GM23338 (cell line): ENCODE results near the gene C11orf71. TPM values are rescaled to one million over a fixed set of nuclear protein-coding genes. Genes with fewer than 3 reads are reported as not detected.
A peak's percentile ranks its signal among the peaks of the same experiment; 100 is the strongest.

Source experiments
- ATAC-seq: fragments of 200-7000 bp; cut with Tn5 transposase; 3 replicates; pipeline ENCODE4 v1.9.1; 2020
- DNase-seq: peaks from one replicate; pipeline ENCODE4 v3.0.0-alpha.2; 2015; ENCODE audit warnings: low spot score
- H2AFZ ChIP-seq: fragments of 200-600 bp; sonication (generic); 2 replicates; pipeline ENCODE4 v1.8.0; 2016; ENCODE audit warnings: antibody characterized with exemption, mild to moderate bottlenecking, moderate library complexity
- H3F3A ChIP-seq: fragments of 200-600 bp; sonication (generic); replicated peaks from 2 replicates; pipeline ENCODE4 v1.8.0; 2017; ENCODE audit warnings: antibody characterized with exemption, mixed run types, low read depth
- H3K27ac ChIP-seq: fragments of 200-600 bp; sonication (generic); 2 replicates; pipeline ENCODE4 v1.6.1; 2016; ENCODE audit warnings: low read depth
- H3K27me3 ChIP-seq: fragments of 200-600 bp; sonication (generic); 2 replicates; pipeline ENCODE4 v1.8.0; 2016; ENCODE audit warnings: mild to moderate bottlenecking, mixed run types, moderate library complexity; ENCODE audit not compliant: insufficient read depth
- H3K36me3 ChIP-seq: fragments of 200-600 bp; sonication (generic); 2 replicates; pipeline ENCODE4 v1.8.0; 2016; ENCODE audit warnings: mild to moderate bottlenecking; ENCODE audit not compliant: insufficient read depth
- H3K4me1 ChIP-seq: fragments of 200-600 bp; sonication (generic); 2 replicates; pipeline ENCODE4 v1.8.0; 2016; ENCODE audit warnings: mild to moderate bottlenecking, moderate library complexity; ENCODE audit not compliant: insufficient read depth
- H3K4me2 ChIP-seq: fragments of 200-600 bp; sonication (generic); 2 replicates; pipeline ENCODE4 v1.7.1; 2017; ENCODE audit warnings: mixed run types
- H3K4me3 ChIP-seq: fragments of 200-600 bp; sonication (generic); 2 replicates; pipeline ENCODE4 v1.6.1; 2016; ENCODE audit warnings: mixed run types
- H3K79me2 ChIP-seq: fragments of 200-600 bp; sonication (generic); replicated peaks from 2 replicates; pipeline ENCODE4 v1.8.0; 2017; ENCODE audit warnings: mild to moderate bottlenecking; ENCODE audit not compliant: insufficient read depth
- H3K9me2 ChIP-seq: fragments of 200-600 bp; sonication (generic); 2 replicates; pipeline ENCODE4 v1.8.0; 2017; ENCODE audit not compliant: insufficient read depth
- H4K20me1 ChIP-seq: fragments of 200-600 bp; sonication (generic); replicated peaks from 2 replicates; pipeline ENCODE4 v1.8.0; 2017; ENCODE audit warnings: mild to moderate bottlenecking; ENCODE audit not compliant: insufficient read depth
- H3K27ac Mint-ChIP-seq: 2 replicates; pipeline ENCODE4 v1.8.0; 2020; ENCODE audit warnings: inconsistent platforms, mild to moderate bottlenecking, moderate library complexity, mixed read lengths
- H3K27me3 Mint-ChIP-seq: 3 replicates; pipeline ENCODE4 v1.8.0; 2022; ENCODE audit warnings: low read depth, mild to moderate bottlenecking, moderate library complexity, mixed read lengths, inconsistent platforms; ENCODE audit not compliant: insufficient read depth, poor library complexity
- H3K36me3 Mint-ChIP-seq: 3 replicates; pipeline ENCODE4 v1.8.0; 2021; ENCODE audit warnings: low read depth, mild to moderate bottlenecking, inconsistent platforms, moderate library complexity, mixed read lengths
- H3K4me1 Mint-ChIP-seq: 3 replicates; pipeline ENCODE4 v1.8.0; 2020; ENCODE audit warnings: mild to moderate bottlenecking, inconsistent platforms, mixed read lengths
- H3K4me3 Mint-ChIP-seq: 3 replicates; pipeline ENCODE4 v1.8.0; 2021; ENCODE audit warnings: moderate library complexity, mild to moderate bottlenecking, inconsistent platforms, mixed read lengths
- H3K9me3 Mint-ChIP-seq: 3 replicates; pipeline ENCODE4 v1.8.0; 2020; ENCODE audit warnings: moderate library complexity, mild to moderate bottlenecking, inconsistent platforms, mixed read lengths
- CREB1 ChIP-seq: fragments of 250-450 bp; sonication (Bioruptor Pico); IDR thresholded peaks from 2 replicates; pipeline ENCODE4 v1.5.0; 2020; ENCODE audit warnings: low read depth, mild to moderate bottlenecking, moderate library complexity
- CTCF ChIP-seq, 2 experiments: fragments of 200-600 bp in 1 of 2; sonication (generic) in 1 of 2; conservative IDR thresholded peaks; 2 replicates each; pipeline versions ENCODE4 v1.5.1 to v1.6.1; 2016 to 2017; ENCODE audit warnings: antibody characterized with exemption in 2 of 2, low read depth in 2 of 2, mild to moderate bottlenecking in 2 of 2, moderate library complexity in 1 of 2
- EZH2 ChIP-seq: fragments of 200-600 bp; sonication (generic); IDR thresholded peaks from one replicate; pipeline ENCODE4 v1.8.0; 2017; ENCODE audit warnings: antibody characterized with exemption, mild to moderate bottlenecking, low read depth; ENCODE audit not compliant: unreplicated experiment
- EZH2phosphoT487 ChIP-seq: fragments of 200-600 bp; sonication (generic); IDR thresholded peaks from one replicate; pipeline ENCODE4 v1.8.1; 2018; ENCODE audit warnings: antibody characterized with exemption; ENCODE audit not compliant: unreplicated experiment
- JUNB ChIP-seq: IDR thresholded peaks from one replicate; pipeline ENCODE4 v1.6.1; 2016; ENCODE audit warnings: antibody characterized with exemption; ENCODE audit not compliant: unreplicated experiment
- NANOG ChIP-seq: IDR thresholded peaks from 2 replicates; pipeline ENCODE4 v1.6.1; 2016; ENCODE audit warnings: antibody characterized with exemption, borderline replicate concordance
- POLR2AphosphoS5 ChIP-seq: IDR thresholded peaks from 2 replicates; pipeline ENCODE4 v1.6.1; 2016; ENCODE audit warnings: antibody characterized with exemption, low read depth
- STAT1 ChIP-seq: IDR thresholded peaks from one replicate; pipeline ENCODE4 v1.6.1; 2016; ENCODE audit warnings: antibody characterized with exemption; ENCODE audit not compliant: unreplicated experiment
- ZNF114 ChIP-seq: fragments of 250-450 bp; sonication (Bioruptor Pico); IDR thresholded peaks from 2 replicates; pipeline ENCODE4 v1.5.0; 2020; ENCODE audit warnings: mild to moderate bottlenecking, moderate library complexity
- ZNF331 ChIP-seq: fragments of 250-450 bp; sonication (Bioruptor Pico); IDR thresholded peaks from 2 replicates; pipeline ENCODE4 v1.5.0; 2020; ENCODE audit warnings: low read depth, mild to moderate bottlenecking, moderate library complexity
- ZNF462 ChIP-seq: fragments of 250-450 bp; sonication (Bioruptor Pico); IDR thresholded peaks from 2 replicates; pipeline ENCODE4 v1.5.0; 2020; ENCODE audit warnings: mild to moderate bottlenecking, moderate library complexity
- polyA plus RNA-seq: library from polyadenylated mRNA; unstranded; fragments of >200 nt; fragmentation: Nextera tagmentation; extraction: Ambion mirVana; gene quantifications from 2 replicates; pipeline ENCODE4 v1.2.1, GENCODE V29; 2016
- total RNA-seq: library from RNA; depleted of rRNA; stranded (reverse); fragments of >200 nt; shearing (Covaris generic); gene quantifications from 2 replicates; pipeline ENCODE4 v1.2.3, GENCODE V29; 2014
- TF ChIP-seq, protein P1 (sequence below): IDR thresholded peaks from one replicate; pipeline ENCODE4 v1.6.1; 2018; ENCODE audit warnings: antibody characterized with exemption; ENCODE audit not compliant: unreplicated experiment
- TF ChIP-seq, protein P2 (sequence below): IDR thresholded peaks from 2 replicates; pipeline ENCODE4 v1.6.1; 2016; ENCODE audit warnings: antibody characterized with exemption

Gene C11orf71
- total and polyA plus RNA-seq, 2 experiments from 2014 or later = 5.8 to 8.7 TPM

DNA sequence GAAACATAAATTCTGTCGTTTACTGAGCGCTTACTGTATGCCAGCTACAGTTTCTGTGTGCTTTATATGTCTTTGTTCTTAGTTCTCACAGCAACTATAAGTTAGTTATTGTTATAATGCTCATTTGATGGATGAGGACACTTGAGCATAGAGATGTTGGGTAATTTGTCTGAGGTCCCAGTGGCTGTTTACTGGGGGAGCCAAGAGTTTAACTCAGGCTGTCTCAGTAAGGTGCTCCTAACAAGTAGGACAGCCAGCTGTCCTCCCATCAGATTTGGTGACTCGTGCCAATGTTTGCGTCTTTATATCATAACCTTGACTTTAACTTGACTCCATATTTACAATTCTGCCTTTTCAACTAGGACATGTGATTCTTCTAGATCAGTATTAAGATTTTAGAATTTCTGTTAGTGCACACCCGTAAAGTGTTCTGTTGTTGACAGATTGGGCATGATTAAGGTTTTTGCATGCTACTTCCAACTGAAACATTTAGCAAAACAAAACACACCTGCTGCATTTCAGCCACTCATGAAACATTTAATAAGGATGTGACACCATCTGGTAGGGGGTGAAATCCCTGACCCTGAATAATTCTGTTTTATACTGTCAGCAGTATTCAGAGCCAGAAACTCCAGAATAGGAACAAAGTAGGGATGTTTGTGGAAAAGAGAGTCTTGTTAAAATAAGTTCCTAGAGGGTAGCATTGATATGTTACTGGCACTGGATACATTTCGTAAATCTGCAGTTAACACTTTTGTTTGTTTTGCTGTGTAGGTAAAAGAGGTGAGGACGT, 40.9 kb upstream of the C11orf71 start:
- no peaks in the 10 kb centered on the region for H3K27me3 Mint-ChIP-seq
- H3K27me3 ChIP-seq = no peaks in the 10 kb centered on the region
- H3K4me3 ChIP-seq = peak overlapping the region; percentile 72
- peak overlapping the region; percentile 67 for H3K4me3 Mint-ChIP-seq
- H3K36me3 Mint-ChIP-seq = peaks cover 42% of the 10 kb centered on the region
- peak overlapping the region; percentile 87 for H3K4me2 ChIP-seq
- peak overlapping the region; percentile 74 for H3K27ac Mint-ChIP-seq
- H3F3A ChIP-seq = peaks cover 5% of the 10 kb centered on the region; the same call in 1 of the 2 replicates
- H3K9me2 ChIP-seq = no peaks in the 10 kb centered on the region
- H2AFZ ChIP-seq = no peak overlapping the region
- peaks cover 4% of the 10 kb centered on the region; the same call in 1 of the 2 replicates for H3K36me3 ChIP-seq
- DNase-seq = no peak
- ATAC-seq = no peak
- H3K9me3 Mint-ChIP-seq = no peaks in the 10 kb centered on the region; the same call in 2 of the 3 replicates
- peaks cover 47% of the 10 kb centered on the region for H3K4me1 Mint-ChIP-seq
- peaks cover 18% of the 10 kb centered on the region for H4K20me1 ChIP-seq
- H3K79me2 ChIP-seq = peaks cover 69% of the 10 kb centered on the region
- TF ChIP-seq POLR2AphosphoS5 (no peak), ZNF462 (no peak), ZNF331 (CRISPR knock-in tag) (no peak), CREB1 (no peak), ZNF114 (CRISPR knock-in tag) (no peak), EZH2phosphoT487 (no peak), CTCF (conservative IDR thresholded peaks at IDR 0.05; ENCODE audit: low read depth in 2 of 2) (no peak), JUNB (no peak), NANOG (no peak), EZH2 (no peak), STAT1 (no peak)
- TF ChIP-seq, protein P1, sequence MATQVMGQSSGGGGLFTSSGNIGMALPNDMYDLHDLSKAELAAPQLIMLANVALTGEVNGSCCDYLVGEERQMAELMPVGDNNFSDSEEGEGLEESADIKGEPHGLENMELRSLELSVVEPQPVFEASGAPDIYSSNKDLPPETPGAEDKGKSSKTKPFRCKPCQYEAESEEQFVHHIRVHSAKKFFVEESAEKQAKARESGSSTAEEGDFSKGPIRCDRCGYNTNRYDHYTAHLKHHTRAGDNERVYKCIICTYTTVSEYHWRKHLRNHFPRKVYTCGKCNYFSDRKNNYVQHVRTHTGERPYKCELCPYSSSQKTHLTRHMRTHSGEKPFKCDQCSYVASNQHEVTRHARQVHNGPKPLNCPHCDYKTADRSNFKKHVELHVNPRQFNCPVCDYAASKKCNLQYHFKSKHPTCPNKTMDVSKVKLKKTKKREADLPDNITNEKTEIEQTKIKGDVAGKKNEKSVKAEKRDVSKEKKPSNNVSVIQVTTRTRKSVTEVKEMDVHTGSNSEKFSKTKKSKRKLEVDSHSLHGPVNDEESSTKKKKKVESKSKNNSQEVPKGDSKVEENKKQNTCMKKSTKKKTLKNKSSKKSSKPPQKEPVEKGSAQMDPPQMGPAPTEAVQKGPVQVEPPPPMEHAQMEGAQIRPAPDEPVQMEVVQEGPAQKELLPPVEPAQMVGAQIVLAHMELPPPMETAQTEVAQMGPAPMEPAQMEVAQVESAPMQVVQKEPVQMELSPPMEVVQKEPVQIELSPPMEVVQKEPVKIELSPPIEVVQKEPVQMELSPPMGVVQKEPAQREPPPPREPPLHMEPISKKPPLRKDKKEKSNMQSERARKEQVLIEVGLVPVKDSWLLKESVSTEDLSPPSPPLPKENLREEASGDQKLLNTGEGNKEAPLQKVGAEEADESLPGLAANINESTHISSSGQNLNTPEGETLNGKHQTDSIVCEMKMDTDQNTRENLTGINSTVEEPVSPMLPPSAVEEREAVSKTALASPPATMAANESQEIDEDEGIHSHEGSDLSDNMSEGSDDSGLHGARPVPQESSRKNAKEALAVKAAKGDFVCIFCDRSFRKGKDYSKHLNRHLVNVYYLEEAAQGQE = no peak
- TF ChIP-seq, protein P2, sequence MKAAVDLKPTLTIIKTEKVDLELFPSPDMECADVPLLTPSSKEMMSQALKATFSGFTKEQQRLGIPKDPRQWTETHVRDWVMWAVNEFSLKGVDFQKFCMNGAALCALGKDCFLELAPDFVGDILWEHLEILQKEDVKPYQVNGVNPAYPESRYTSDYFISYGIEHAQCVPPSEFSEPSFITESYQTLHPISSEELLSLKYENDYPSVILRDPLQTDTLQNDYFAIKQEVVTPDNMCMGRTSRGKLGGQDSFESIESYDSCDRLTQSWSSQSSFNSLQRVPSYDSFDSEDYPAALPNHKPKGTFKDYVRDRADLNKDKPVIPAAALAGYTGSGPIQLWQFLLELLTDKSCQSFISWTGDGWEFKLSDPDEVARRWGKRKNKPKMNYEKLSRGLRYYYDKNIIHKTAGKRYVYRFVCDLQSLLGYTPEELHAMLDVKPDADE = no peak
- peaks cover 32% of the 10 kb centered on the region for H3K4me1 ChIP-seq
- H3K27ac ChIP-seq = no peak overlapping the region
